Measurements from ENCODE around the gene DGKG. TPM values are rescaled to one million over a fixed set of nuclear protein-coding genes. Genes with fewer than 3 reads are reported as not detected.

Gene DGKG
- total RNA-seq, 4 donors from 2014 or later: 1.2 to 13.7 (median 2.1) TPM

- H3K27me3 ChIP-seq: no peaks in the 10 kb centered on the region
- H3K27ac ChIP-seq: no peak overlapping the region
- H3K4me1 ChIP-seq: peaks cover 4 to 16% (median 5%) of the 10 kb centered on the region in 3 donors
- no peak for DNase-seq
- intact Hi-C loops (cut with DNase I): no loop called here
- no peak overlapping the region for H3K4me3 ChIP-seq
- WGBS, 2 donors: 71 to 74% methylated on average over 6 of the region's 6 CpGs
- no peaks in the 10 kb centered on the region for H3K36me3 ChIP-seq
- TF ChIP-seq, protein P1, sequence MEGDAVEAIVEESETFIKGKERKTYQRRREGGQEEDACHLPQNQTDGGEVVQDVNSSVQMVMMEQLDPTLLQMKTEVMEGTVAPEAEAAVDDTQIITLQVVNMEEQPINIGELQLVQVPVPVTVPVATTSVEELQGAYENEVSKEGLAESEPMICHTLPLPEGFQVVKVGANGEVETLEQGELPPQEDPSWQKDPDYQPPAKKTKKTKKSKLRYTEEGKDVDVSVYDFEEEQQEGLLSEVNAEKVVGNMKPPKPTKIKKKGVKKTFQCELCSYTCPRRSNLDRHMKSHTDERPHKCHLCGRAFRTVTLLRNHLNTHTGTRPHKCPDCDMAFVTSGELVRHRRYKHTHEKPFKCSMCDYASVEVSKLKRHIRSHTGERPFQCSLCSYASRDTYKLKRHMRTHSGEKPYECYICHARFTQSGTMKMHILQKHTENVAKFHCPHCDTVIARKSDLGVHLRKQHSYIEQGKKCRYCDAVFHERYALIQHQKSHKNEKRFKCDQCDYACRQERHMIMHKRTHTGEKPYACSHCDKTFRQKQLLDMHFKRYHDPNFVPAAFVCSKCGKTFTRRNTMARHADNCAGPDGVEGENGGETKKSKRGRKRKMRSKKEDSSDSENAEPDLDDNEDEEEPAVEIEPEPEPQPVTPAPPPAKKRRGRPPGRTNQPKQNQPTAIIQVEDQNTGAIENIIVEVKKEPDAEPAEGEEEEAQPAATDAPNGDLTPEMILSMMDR (IDR thresholded peaks at IDR 0.05): no peak
- TF ChIP-seq POLR2A (IDR thresholded peaks at IDR 0.05): no peak
- H3K9me3 ChIP-seq: no peaks in the 10 kb centered on the region
These were observed 78.2 kb downstream of the DGKG start for GRCh38 chr3:186283651-186284348.

- 73 to 79% methylated on average over 8 of the region's 8 CpGs for WGBS, 2 donors
- no peaks in the 10 kb centered on the region for H3K36me3 ChIP-seq
- no peak overlapping the region for H3K4me3 ChIP-seq
- no peaks in the 10 kb centered on the region for H3K9me3 ChIP-seq
- intact Hi-C loops (cut with DNase I): no loop called here
- no peaks in the 10 kb centered on the region for H3K27me3 ChIP-seq
- no peak for DNase-seq
- no peak overlapping the region for H3K27ac ChIP-seq
- TF ChIP-seq POLR2A (IDR thresholded peaks at IDR 0.05): no peak
- TF ChIP-seq, protein P1 (IDR thresholded peaks at IDR 0.05): no peak
- peaks cover 0 to 11% (median 2%) of the 10 kb centered on the region in 3 donors for H3K4me1 ChIP-seq
These were observed 78.9 kb downstream of the DGKG start for GRCh38 chr3:186283096-186283495.

DNA sequence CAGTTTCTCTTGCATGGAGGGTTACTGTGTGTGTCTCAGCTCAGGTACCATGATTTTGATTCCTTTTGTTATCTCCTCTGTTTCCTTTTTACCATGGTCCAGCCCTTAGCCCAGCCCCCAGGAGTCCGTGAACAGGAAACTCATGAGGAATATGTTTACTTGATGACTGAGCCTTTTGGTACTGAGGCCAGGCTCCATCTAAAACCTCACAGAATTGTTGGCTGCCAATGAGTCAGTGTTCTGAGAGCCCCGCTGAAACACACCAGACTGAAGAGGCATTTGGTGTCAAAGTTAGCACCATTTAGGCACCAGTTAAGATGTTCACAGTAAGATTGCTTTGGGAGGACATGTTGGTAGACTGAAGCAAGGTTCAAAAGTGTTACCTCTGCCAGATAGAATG is 80.9 kb downstream of the DGKG start:
- H3K27ac ChIP-seq: peak overlapping the region in 1 of 4 donors; percentile 14
- H3K4me3 ChIP-seq: no peak overlapping the region
- no peaks in the 10 kb centered on the region for H3K36me3 ChIP-seq
- no peak for DNase-seq
- peaks cover 0 to 3% (median 0%) of the 10 kb centered on the region in 3 donors for H3K4me1 ChIP-seq
- no peaks in the 10 kb centered on the region for H3K9me3 ChIP-seq
- intact Hi-C loops (cut with DNase I): no loop called here
- 16 to 17% methylated on average over 2 of the region's 2 CpGs for WGBS, 2 donors
- TF ChIP-seq POLR2A (IDR thresholded peaks at IDR 0.05): no peak
- TF ChIP-seq, protein P1 (IDR thresholded peaks at IDR 0.05): no peak
- H3K27me3 ChIP-seq: no peaks in the 10 kb centered on the region

GRCh38 chr3:186280737-186281136 is 81.3 kb downstream of the DGKG start:
- TF ChIP-seq, protein P1 (IDR thresholded peaks at IDR 0.05): no peak
- TF ChIP-seq POLR2A (IDR thresholded peaks at IDR 0.05): no peak
- Histone ChIP-seq H3K27me3 (no peaks in the 10 kb centered on the region), H3K4me3 (no peak overlapping the region), H3K9me3 (no peaks in the 10 kb centered on the region), H3K4me1 (peaks cover 0 to 3% (median 0%) of the 10 kb centered on the region in 3 donors), H3K27ac (peak overlapping the region in 1 of 4 donors; percentile 14), H3K36me3 (no peaks in the 10 kb centered on the region)
- no peak for DNase-seq
- intact Hi-C loops (cut with DNase I): no loop called here
- WGBS, 2 donors: 52 to 80% methylated on average over 3 of the region's 3 CpGs

GRCh38 chr3:186277268-186277909 is 84.6 kb downstream of the DGKG start:
- Histone ChIP-seq H3K4me1 (peaks cover 0 to 3% (median 0%) of the 10 kb centered on the region in 3 donors), H3K27me3 (no peaks in the 10 kb centered on the region), H3K27ac (no peak overlapping the region), H3K36me3 (no peaks in the 10 kb centered on the region), H3K9me3 (no peaks in the 10 kb centered on the region), H3K4me3 (no peak overlapping the region)
- intact Hi-C loops (cut with DNase I): no loop called here
- TF ChIP-seq, protein P1 (IDR thresholded peaks at IDR 0.05): peak in 5 of 6 experiments; percentile 36 to 64 (median 48)
- no peak for TF ChIP-seq POLR2A (IDR thresholded peaks at IDR 0.05)
- DNase-seq: no peak
- WGBS, 2 donors: 43 to 45% methylated on average over 10 of the region's 10 CpGs
